Measurements from ENCODE around the gene OR10Z1. TPM values are rescaled to one million over a fixed set of nuclear protein-coding genes. Genes with fewer than 3 reads are reported as not detected.

The OR10Z1 gene
- total and polyA plus RNA-seq, 9 of the 15 experiments (the other 6 are each of a cell fraction or from before 2014, with no cell fraction given) = 0.01 to 0.94 (median 0.35) TPM; not detected in 5

GRCh38 chr1:158644449-158644848 lies 39.4 kb downstream of the OR10Z1 start:
- TF ChIP-seq E2F4 (CRISPR knock-in tag; IDR thresholded peaks at IDR 0.05; ENCODE audit: low read depth) (no peak), SNRNP70 (optimal IDR thresholded peaks at IDR 0.05; ENCODE audit: low read depth, low read length) (no peak), TCFL5 (CRISPR knock-in tag; conservative IDR thresholded peaks at IDR 0.05) (no peak), GATA2 (CRISPR knock-in tag; IDR thresholded peaks at IDR 0.05) (no peak), ZNF347 (CRISPR knock-in tag; IDR thresholded peaks at IDR 0.05; ENCODE audit: low read depth) (no peak), FOXK1 (CRISPR knock-in tag; IDR thresholded peaks at IDR 0.05; ENCODE audit: borderline replicate concordance) (no peak), IFI16 (CRISPR knock-in tag; IDR thresholded peaks at IDR 0.05) (no peak), HMG20B (CRISPR knock-in tag; IDR thresholded peaks at IDR 0.05) (no peak), SP2 (IDR thresholded peaks at IDR 0.05; ENCODE audit: extremely low read depth, low read depth, low read length, poor library complexity, severe bottlenecking) (no peak), SMARCE1 (IDR thresholded peaks at IDR 0.05) (no peak), SMAD2 (IDR thresholded peaks at IDR 0.05; ENCODE audit: low read depth, low read length) (no peak)
- Histone ChIP-seq H3K9me3 (replicated peaks; ENCODE audit: control insufficient read depth, insufficient read depth, low read depth, low read length) (no peaks in the 10 kb centered on the region), H3K36me3 (ENCODE audit: control insufficient read depth, insufficient read depth, low read length) (peaks cover 78% of the 10 kb centered on the region), H3K79me2 (ENCODE audit: control insufficient read depth, insufficient read depth, low read length) (no peaks in the 10 kb centered on the region), H3K4me1 (replicated peaks in 1 of 2; ENCODE audit: control insufficient read depth in 2 of 2, insufficient read depth in 2 of 2, low read length in 2 of 2) (no peaks in the 10 kb centered on the region), H3K4me3 (no peak overlapping the region), H4K20me1 (replicated peaks; ENCODE audit: control insufficient read depth, insufficient read depth, low read length) (no peaks in the 10 kb centered on the region), H3K27me3 (ENCODE audit: control insufficient read depth in 2 of 2, insufficient read depth in 2 of 2, low read length in 2 of 2) (no peaks in the 10 kb centered on the region), H3K9ac (ENCODE audit: insufficient read depth in 1 of 2, low read depth in 2 of 2, low read length in 2 of 2) (no peak overlapping the region), H2AFZ (ENCODE audit: low read depth, low read length) (no peak overlapping the region), H3K27ac (ENCODE audit: extremely low read depth, low read depth, low read length) (no peak overlapping the region), H3K9me1 (ENCODE audit: control insufficient read depth, insufficient read depth, low read length) (no peaks in the 10 kb centered on the region), H3K4me2 (ENCODE audit: insufficient read depth, low read length) (no peak overlapping the region)
- WGBS (ENCODE audit: insufficient coverage, low coverage, missing lambda C conversion rate) = 76% methylated on average over 2 of the region's 2 CpGs
- POLR2A ChIA-PET = interaction anchor here (1.0 kb wide), 1 partner anchor 9 kb away, joined by 3 read pairs; no protein-coding TSS in a partner anchor
- DNase-seq (ENCODE audit: extremely low read depth in 1 of 4, low spot score in 3 of 4) (no peak), ATAC-seq (no peak), FAIRE-seq (no peak)
- intact Hi-C loops (cut with micrococcal nuclease) (no loop called here), in situ Hi-C loops (cut with MboI) (no loop called here)
- BruUV-seq (replicated peaks) = no TSS peak
- CTCF ChIA-PET (ENCODE audit: low intra/inter-chr PET ratio) = no interaction called here

Measured in K562 (cell line).